NB4 (cell line): ENCODE data around the gene RHBDF2.
"Not testable (repeated sequence)": the region's sequence is repeated elsewhere in the genome, so short reads cannot be mapped to it uniquely, and the experiment has no call there.

Experiments used
- CTCF ChIP-seq: IDR thresholded peaks from one replicate; pipeline ENCODE4 v1.5.1; 2012; ENCODE audit warnings: low read depth, low read length
- MYC ChIP-seq: IDR thresholded peaks from 2 replicates; pipeline ENCODE4 v1.6.1; 2011; ENCODE audit warnings: low read depth, low read length
- POLR2A ChIP-seq: IDR thresholded peaks from 2 replicates; pipeline ENCODE4 v1.6.1; 2011; ENCODE audit warnings: mild to moderate bottlenecking; ENCODE audit not compliant: insufficient read length; ENCODE audit errors: extremely low read depth
- TF ChIP-seq, protein P1 (sequence below): IDR thresholded peaks from 2 replicates; pipeline ENCODE4 v1.6.1; 2011; ENCODE audit warnings: low read depth, low read length

DNA sequence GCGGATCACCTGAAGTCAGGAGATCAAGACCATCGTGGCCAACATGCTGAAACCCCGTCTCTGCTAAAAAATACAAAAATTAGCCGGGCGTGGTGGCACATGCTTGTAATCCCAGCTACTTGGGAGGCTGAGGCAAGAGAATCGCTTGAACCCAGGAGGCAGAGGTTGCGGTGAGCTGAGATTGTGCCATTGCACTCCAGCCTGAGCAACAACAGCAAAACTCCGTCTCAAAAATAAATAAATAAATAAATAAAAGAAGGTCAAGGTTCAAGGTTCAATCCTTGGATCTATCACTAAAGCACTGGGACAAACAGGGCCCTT, 24.2 kb upstream of the RHBDF2 start:
- TF ChIP-seq CTCF, POLR2A, MYC: not testable (repeated sequence)
- TF ChIP-seq, protein P1, sequence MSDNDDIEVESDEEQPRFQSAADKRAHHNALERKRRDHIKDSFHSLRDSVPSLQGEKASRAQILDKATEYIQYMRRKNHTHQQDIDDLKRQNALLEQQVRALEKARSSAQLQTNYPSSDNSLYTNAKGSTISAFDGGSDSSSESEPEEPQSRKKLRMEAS: not testable (repeated sequence)
